Embryonic facial prominence (tissue), 1 donor: Measurements from ENCODE around the gene PLEKHF1.

Experiments used
- DNase-seq: peaks from one replicate; pipeline ENCODE4 v3.0.0-alpha.2; 2016; ENCODE audit errors: extremely low spot score

Gene PLEKHF1

DNA sequence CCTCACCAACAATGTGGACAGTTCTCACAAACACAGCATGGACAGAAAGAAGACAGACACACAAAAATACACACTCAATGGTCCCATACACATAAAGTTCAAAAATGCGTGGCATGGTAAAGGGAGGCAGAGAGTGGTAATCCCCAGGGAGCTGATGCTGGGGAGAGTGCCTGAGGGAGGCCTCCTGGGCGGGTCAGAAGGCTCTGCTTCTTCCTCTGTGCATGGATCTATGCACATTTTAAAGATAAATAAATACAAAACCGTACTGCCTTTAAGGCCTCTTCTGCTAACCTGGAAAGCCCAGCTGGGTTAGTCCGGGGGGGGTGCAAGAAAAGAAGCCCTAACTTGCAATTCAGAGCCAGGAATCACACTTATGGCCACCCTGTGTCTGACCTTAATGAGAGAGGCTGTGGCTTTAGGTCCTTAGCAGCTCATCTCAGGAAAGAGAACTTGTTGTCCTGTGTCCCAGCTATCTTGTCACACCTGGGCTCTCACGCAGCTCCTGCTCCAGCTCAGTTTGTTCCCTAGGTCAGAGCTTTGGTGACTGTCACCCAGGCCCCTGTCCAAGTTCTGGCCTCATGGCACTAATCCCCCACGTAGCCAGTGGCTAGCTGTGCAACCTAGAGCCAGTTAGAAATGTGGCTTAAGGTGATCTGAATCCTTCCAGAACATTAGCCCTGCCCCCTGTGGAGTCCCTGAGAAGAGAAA lies 30.7 kb upstream of the PLEKHF1 start:
- no peak for DNase-seq

DNA sequence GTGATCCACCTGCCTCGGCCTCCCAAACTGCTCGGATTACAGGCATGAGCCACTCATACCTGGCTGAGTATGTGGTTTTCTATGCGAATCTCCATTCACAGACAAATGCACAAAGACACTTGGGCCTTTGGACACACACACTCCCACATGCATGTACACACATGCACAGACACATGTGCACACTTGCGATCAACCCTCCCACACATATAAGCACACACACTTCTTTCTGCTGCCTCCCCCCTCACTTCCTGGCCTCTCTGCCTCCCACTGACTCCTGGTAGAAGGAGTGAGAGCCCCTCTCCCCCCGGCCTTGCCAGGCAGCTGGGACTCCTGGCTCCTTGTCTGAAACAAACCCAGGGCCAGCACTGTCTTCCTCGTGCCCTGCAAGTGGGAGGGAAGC lies 29.3 kb upstream of the PLEKHF1 start:
- no peak for DNase-seq

DNA sequence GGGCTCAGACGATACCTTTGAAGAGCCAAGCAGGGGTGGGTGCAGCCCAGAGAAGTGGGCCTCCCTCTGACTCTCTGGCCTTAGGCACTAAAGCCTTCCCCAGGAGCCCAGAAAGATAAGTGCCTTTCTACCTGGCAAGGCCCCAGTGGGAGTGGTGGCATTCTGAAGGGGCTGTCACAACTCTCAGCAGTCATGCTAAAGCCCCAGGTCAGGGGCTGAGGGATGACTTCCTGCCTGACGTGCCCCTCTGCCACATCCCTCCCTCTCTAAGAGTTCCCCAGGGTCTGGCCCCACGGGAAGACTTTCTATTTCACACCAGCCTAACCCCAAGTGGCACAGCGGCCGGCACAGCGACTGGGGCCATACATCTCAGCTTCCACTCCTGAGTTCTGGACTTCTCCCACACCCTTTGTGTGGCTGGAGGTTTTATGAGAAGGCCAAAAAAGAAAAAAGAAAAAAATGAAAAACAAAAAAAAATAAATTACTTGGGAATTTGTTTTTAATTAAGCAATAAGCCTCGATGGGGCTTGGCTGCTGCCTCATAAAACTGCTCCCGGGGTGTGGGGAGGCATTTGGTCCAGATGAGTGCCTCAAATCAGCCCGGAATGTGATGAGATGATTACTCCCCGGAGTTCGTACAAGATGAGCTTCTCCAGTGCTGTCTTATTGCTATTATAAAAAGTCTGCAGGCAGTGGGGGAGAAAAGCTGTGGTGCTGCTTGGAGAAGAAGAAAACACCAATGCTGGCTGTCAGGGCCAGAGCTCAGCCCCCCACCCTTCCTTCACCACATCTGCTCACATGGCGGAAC lies 28.5 kb upstream of the PLEKHF1 start:
- DNase-seq = no peak

DNA sequence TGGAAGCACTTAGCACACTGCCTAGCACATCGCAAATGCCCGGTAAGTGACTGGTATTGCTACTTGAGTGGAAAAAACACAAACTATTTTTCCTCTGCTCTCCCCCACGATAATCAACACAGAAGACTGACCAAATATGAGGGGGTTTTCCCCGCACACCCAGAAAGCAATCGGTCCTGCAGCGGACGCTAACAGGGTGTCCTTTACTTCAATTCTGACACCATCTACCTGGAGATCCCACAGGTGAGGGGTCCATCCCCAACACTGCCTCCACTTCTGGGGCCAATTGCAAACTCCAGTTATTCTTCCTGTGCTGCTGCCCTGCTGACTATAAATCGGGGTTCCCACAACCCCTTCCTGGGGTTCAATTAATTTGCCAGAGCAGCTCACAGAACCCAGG lies 26.2 kb upstream of the PLEKHF1 start:
- DNase-seq = no peak

DNA sequence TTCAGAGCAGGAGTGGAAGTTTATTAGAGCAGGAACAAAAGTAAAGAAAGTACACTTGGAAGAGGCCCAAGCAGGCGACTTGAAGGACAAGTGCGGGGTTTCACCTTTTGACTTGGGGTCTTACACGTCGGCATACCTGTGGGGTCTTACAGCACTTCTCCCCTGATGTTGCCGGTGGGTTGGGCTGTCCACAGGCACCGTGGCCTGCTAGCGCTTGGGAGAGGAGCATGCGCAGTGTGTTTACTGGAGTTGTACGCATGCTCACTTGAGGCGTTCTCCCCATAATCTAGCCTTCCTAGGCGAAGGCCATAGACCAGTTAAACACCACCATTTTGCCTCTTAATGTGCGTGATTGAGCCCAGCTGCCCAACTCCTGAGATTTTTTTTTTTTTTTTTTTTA lies 25.0 kb upstream of the PLEKHF1 start:
- DNase-seq = no peak

DNA sequence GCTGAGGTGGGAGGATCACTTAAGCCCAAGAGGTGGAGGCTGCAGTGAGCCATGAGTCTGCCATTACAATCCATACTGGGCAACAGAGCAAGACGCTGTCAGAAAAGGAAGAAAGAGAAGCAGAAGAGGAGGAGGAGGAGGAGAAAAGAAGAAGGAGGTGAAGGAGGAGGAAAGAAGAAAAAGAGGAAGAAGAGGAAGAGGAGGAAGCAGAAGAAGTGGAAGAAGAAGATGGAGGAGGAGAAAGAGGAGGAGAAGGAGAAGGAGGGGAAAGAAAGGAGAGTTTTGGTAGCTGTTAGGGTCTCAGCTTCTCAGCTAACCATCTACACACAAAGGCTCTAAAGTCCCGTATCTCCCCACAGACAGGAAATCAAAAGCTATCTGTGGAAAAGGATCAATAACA lies 23.7 kb upstream of the PLEKHF1 start:
- no peak for DNase-seq

DNA sequence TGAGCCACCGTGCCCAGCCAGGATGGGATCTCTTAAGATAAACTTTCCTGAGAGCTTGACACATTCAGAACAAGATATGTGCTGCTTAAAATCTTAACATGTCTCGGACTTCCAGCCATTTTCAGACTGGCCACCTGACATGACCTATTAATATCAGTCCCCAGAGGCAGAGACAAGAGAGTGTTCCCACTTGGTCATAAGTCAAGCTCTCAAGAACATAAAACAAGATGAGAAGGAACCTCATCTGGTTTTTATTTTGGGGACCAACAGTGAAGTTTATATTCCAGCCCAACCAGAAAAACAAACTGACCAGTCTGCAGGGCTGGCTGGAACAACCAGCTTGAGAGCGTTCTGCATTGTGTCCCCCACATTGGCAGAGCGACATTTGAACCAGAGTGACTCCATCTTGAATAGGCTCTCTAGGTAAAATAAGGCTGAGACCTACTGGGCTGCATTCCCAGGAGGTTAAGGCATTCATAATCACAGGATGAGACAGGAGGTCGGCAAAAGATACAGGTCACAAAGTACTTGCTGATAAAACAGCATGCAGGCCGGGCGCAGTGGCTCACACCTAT lies 21.8 kb upstream of the PLEKHF1 start:
- DNase-seq = no peak

DNA sequence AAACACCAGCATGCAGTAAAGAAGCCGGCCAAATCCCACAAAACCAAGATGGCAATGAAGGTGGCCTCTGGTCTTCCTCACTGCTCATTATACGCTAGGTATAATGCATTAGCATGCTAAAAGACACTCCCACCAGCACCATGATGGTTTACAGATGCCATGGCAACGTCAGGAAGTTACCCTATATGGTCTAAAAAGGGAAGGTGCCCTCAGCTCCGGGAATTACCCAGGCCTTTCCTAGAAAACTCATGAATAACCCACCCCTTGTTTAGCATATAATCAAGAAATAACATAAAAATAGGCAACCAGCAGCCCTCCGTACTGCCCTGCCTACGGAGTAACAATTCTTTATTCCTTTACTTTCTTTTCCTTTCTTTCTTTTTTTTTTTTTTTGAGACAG lies 21.1 kb upstream of the PLEKHF1 start:
- DNase-seq = no peak

DNA sequence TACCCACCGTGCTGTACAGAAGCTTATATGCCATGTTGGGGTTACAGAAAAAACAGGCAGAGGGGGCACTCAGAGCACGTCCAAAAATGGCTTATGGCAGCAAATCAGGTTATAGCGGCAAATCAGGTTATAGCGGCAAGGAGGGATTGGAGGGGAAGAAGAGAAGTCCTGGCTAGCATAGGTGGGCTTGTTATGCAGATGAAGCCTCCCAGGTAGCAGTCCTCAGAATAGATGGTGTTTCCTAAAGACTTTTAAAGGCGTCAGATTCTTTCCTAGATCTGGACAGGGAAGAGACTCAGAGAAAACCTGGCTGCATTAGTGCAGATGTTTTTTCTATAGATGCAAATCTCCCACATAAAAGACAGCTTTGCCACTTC lies 19.8 kb upstream of the PLEKHF1 start:
- no peak for DNase-seq

DNA sequence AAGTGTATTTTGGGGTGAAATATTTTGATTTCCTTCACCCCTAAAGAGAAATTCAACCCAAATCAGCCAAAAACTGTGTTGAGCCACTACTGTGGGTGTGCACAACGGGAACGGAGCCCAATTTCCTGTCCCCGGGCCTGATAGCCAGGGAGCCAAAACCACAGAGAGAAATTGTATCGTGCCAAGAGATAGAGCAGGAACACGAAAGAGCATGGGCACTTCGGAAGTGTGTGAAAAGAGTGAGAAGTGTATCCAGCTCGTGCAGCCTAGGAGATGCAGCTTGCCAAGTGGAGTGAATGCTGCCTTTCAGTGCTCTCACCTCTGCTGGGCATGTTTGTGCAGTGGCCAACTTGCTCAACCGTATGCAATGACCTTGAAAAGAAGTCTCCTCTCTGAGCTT lies 19.4 kb upstream of the PLEKHF1 start:
- DNase-seq = no peak

DNA sequence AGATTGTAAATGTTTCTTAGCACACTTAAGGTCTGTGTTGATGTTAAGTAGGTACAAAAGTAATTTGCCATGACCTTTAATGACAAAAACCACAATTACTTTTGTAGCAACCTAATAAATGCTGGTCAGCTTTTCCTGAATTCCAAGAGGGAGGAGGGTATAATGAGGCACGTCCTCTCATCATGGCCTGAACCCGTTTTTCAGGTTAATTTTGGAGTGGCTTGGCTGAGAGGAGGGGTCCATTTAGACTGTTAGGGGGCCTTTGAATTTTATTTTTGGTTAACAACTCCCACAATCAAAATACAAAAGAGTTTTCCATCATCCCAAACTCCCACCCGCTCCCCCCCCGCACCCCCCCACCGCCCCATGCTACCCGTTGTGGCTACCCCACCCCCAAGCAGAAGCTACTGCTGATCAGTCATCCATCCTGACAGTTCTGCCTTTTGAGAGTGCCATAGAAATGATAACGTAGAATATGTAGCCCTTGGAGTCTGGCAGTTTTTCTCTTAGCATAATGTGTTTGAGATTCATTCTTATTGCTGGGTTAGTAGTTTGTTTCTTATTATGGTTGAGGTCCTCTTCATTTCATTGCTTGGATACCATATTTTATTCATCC lies 14.4 kb upstream of the PLEKHF1 start:
- DNase-seq = no peak

DNA sequence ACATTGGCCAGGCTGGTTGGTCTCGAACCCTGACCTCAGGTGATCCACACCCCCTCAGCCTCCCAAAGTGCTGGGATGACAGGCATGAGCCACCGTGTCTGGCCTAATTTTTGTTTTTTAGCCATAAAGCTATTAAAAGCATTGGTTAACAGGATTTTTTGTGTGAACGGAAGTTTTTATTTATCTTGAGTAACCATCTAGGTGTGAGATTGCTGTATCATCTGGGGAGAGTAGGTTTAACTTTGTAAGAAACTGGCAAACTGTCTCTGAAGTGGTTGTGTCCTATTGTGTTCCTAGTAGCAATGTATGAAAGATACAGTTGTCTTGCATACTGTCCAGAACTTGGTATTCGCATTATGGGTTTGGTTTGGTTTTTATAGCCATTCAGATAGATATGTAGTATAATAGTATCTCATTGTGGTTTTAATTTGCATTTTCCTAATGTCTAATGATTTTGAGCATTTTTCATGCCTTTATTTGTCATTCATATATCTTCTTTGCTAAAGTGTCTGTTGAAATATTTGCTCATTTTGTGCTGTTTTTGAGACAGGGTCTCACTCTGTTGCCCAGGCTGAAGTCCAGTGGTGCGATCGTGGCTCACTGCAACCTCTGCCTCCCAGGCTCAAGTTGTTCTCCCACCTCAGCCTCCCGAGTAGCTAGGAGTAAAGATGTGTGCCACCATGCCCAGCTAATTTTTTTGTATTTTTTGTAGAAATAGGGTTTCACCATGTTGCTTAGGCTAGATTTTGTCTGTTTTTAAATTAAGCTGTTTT lies 13.5 kb upstream of the PLEKHF1 start:
- DNase-seq = no peak

DNA sequence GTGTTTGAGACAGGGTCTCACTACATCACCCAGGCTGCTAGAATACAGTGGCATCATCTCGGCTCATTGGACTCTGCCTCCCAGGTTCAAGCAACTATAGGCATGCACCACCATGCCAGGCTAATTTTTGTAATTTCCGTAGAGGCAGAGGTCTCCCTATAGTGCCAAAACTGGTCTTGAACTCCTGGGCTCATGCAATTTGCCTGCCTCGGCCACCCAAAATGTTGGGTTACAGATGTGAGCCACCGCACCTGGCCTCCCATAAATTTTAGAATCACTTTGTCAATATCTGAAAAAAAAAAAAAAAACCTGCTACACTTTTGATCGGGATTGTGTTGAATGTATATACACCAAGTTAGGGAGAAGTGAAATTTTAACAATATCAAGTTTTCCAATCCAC lies 11.9 kb upstream of the PLEKHF1 start:
- DNase-seq = no peak

DNA sequence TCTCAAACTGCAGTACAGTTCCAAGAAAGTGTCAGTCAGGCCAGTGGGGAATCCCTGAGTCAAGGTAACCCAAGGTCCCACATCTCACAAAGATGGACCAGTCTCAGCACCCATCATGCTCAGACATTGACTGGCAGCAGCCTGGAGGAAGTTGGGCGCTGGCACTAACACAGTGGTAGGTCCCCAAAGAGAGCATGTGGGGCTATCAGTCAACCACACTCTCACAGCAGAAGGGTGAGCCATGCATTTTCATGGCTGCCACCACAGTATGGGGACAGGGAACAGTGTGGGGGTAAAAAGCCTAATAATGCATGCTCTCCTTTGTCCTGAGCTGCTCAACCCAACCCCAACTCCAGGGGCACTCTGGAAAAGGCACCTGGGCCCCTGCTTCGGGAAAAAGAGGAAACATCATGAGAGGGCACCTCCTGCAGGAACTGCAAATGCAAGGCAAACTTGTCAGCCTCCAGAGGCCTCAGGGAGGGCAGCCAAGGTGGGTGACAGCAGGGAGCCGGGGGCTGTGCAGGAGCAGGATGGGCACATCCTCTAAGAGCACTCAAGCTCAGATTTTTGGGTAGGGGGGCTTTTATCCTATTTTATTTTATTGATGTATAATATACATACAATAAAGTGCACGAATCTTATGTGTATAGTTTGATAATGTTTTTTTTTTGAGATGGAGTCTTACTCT lies 9.5 kb upstream of the PLEKHF1 start:
- no peak for DNase-seq

DNA sequence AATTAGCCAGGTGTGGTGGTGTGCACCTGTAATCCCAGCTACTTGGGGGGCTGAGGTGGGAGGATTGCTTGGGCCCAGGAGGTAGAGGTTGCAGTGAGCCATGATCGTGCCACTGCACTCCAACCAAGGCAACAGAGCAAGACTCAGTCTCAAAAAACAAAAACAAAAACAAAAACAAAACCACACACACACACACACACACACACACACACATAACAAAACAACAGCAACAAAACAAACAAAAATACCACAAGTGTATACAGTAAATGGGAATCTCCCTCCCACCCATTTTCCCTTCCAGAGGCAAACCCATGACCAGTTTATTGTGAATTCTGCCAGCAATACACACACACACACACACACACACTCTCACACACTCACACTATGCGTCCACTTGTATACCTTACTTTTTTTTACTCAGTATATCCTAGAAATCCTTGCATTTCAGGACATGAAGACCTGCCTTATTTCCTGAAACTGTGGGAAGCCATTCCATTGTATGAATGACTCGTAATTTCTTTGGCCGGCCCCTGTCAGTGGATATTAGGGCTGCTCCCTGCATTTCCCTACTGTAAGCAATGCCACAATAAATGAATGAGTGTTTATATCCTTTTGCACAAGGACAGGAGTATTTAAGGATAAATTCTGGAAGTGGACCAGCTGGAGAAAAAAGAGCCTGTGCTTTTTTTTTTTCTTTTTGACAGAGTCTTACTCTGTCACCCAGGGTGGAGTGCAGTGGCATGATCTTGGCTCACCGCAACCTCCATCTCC lies 6.9 kb upstream of the PLEKHF1 start:
- DNase-seq = no peak

DNA sequence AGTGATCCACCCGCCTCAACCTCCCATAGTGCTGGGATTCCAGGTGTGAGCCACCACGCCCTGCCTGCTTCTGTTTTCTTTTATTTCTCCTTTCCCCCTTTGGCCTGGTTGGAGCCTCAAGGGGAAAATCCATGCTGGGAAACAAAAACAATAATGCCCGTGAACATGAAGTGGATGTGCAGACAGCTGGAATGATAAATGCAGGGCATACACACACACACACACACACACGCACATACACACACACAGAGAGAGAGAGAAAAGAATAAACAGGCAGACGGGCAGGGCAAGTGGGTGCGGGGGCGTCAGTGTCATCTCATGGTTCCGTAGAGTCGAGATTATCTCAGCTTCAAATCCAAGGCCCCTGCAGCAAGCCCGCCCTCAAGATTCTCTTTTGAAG lies 4.4 kb upstream of the PLEKHF1 start:
- no peak for DNase-seq

DNA sequence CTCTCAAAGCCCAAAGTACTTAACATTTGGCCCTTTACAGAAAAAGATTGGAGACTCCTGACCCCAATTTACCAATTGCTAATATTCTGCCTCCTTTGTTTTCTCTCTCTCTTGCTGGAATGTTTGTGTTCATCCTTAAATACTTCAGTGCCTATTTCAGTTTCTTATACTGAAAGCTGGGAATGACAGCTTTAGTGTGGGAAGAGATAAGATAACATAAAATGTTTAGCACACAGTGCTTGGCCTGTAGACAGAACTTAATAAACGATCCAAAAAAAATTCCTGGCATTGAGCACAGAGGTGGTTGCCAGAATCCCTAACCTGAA lies 3.0 kb upstream of the PLEKHF1 start:
- DNase-seq = no peak

DNA sequence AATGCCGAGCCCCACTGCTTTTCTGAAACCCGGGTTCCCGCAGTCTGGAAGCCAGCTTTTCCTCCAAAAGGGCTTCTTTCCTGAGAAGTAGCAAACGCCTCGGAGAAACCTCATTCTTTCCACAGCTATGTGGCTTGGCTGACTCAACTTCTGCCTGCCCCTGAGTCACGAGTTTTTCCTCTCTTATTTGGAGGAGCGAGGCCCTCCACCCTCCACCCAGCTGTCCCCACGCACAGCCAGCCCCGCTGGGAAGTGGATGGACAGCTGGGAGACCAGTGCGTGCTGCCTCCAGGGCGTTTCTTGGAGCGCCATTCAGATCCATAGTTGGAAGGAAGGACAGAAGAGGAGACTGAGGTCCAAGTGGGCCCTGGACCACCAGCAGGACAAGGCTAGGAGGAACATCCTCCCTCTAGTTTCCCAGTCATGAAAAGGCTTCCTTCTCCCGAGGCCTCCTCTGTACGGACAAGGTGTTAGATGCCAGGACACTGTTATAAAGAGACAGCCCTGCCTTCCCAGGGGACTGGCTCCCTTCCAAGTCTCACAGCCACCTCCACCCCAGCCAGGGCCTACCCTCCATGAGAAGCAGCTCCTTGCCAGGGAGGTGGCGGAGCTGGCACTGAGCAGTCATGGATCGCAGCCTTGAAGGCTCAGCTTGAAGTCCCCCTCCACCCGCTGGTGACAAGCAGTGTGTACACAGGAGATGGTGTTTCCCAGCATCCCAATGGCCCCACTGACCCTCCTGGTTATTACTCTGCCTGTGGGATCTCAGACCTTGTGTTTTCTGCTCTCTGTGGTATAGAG lies 2.5 kb upstream of the PLEKHF1 start:
- DNase-seq = no peak

DNA sequence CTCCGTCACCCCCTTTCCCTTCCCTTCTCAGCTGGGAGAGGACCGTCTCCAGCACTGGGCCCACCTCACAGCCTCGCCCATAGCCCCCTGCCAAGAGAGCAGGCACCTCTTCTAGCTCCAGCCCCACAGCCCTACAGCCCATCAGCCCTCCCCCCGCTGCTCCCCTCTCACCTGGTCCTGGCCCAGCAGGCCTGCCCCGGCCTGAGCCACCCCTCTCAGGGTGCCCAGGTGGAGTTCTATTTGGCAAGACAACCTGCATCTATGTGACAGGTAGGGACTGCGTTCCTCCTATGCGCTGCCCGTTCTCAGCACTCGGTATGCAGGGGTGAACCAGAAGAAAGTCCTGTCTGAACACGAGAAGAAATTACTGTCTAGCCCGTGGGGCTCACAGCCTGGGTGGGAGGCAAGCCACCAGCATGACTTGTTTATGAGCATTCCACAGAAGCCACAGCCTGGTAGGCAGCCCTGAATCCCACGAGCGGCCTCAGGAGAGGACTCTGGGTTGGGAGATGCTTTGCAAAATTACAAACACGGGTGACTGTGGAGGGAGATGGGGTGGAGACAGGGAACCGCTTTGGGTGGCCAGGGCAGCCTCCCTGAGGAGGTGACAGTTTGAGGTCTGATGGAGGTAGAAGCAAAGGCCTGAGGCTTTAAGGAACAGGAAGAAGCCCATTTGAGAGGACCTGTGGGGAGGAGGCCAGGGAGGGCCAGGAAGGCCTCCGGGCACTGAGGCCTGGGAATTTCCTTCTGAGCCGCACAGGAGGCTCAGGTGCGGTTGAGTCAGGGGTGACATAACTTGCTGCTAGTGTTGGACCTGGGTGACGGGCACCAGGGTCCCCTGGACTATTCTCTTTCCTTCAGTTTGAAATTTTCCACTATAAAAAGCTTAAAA lies 1.2 kb upstream of the PLEKHF1 start:
- DNase-seq = no peak
